NCI-H2171 treated with DMSO at 0.1 percent for 48 hours (cell line): Measurements from ENCODE around the gene LDLRAD3.
A peak's percentile ranks its signal among the peaks of the same experiment; 100 is the strongest.
"Not testable (repeated sequence)": the region's sequence is repeated elsewhere in the genome, so short reads cannot be mapped to it uniquely, and the experiment has no call there.

Source experiments
- DNase-seq: peaks from one replicate; lab custom pipeline; 2025; lab: John Stamatoyannopoulos, UW

LDLRAD3 gene

GRCh38 chr11:36164506-36165250, 220.8 kb downstream of the LDLRAD3 start:
- peak; percentile 53 for DNase-seq

GRCh38 chr11:36165621-36166397, 221.9 kb downstream of the LDLRAD3 start:
- peak; percentile 70 for DNase-seq

- DNase-seq = no peak
These were observed 223.2 kb downstream of the LDLRAD3 start for GRCh38 chr11:36167073-36167472.

GRCh38 chr11:36167729-36168128, 223.9 kb downstream of the LDLRAD3 start:
- no peak for DNase-seq

GRCh38 chr11:36177836-36178235, 234.0 kb downstream of the LDLRAD3 start:
- DNase-seq = no peak

- DNase-seq = peak; percentile 99
These were observed 242.7 kb downstream of the LDLRAD3 start for GRCh38 chr11:36186340-36187175.

GRCh38 chr11:36187622-36188021, 243.8 kb downstream of the LDLRAD3 start:
- DNase-seq = peak; percentile 47

- not testable (repeated sequence) for DNase-seq
These were observed 245.9 kb downstream of the LDLRAD3 start for GRCh38 chr11:36189735-36190134.

- no peak for DNase-seq
These were observed 248.1 kb downstream of the LDLRAD3 start for GRCh38 chr11:36191941-36192340.

- DNase-seq = peak; percentile 47
These were observed 248.8 kb downstream of the LDLRAD3 start for GRCh38 chr11:36192425-36193289.

GRCh38 chr11:36193290-36193619, 249.4 kb downstream of the LDLRAD3 start:
- peak; percentile 33 for DNase-seq

- DNase-seq = no peak
These were observed 249.9 kb downstream of the LDLRAD3 start for GRCh38 chr11:36193721-36194120.

GRCh38 chr11:36195496-36196354, 251.9 kb downstream of the LDLRAD3 start:
- DNase-seq = peak; percentile 100

- peak; percentile 90 for DNase-seq
These were observed 252.6 kb downstream of the LDLRAD3 start for GRCh38 chr11:36196411-36196998.

GRCh38 chr11:36201411-36201810, 257.5 kb downstream of the LDLRAD3 start:
- no peak for DNase-seq

GRCh38 chr11:36205536-36205935, 261.7 kb downstream of the LDLRAD3 start:
- DNase-seq = no peak

- no peak for DNase-seq
These were observed 266.7 kb downstream of the LDLRAD3 start for GRCh38 chr11:36210529-36210928.

- DNase-seq = peak; percentile 50
These were observed 268.0 kb downstream of the LDLRAD3 start for GRCh38 chr11:36211761-36212430.

GRCh38 chr11:36212564-36213392, 268.9 kb downstream of the LDLRAD3 start:
- DNase-seq = peak; percentile 92
